HuH-7.5 (cell line): Measurements from ENCODE around the gene SEMG1.

Experiments used
- DNase-seq: peaks from one replicate; pipeline ENCODE4 v3.0.0; 2011; ENCODE audit warnings: low spot score

Gene SEMG1

GRCh38 chr20:45206725-45207124 lies at the start of gene SEMG1:
TSS of gene SEMG1 (plus strand) at chr20:45207033. CDS start at chr20:45207054, 21 bp downstream.
- DNase-seq = no peak

DNA sequence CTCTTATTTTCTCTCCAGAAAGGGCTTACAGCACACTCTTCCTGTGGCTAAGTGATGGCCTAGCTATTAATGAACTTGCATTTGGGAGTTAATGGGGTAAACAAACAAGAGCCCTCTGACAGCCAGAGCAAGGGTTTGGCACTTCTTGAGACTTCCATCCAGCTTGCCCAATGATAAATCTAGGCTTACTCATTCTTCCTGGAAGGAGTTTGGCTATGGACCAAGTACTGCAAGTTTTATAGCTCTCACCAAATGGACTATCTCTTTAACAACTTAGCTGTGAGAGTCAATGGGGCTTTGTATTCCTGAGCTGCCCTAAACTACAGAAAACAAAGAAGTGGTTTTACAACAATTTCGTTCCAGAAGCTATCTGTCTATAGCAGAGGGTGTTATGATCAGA lies 48.9 kb upstream of the SEMG1 start:
- no peak for DNase-seq

DNA sequence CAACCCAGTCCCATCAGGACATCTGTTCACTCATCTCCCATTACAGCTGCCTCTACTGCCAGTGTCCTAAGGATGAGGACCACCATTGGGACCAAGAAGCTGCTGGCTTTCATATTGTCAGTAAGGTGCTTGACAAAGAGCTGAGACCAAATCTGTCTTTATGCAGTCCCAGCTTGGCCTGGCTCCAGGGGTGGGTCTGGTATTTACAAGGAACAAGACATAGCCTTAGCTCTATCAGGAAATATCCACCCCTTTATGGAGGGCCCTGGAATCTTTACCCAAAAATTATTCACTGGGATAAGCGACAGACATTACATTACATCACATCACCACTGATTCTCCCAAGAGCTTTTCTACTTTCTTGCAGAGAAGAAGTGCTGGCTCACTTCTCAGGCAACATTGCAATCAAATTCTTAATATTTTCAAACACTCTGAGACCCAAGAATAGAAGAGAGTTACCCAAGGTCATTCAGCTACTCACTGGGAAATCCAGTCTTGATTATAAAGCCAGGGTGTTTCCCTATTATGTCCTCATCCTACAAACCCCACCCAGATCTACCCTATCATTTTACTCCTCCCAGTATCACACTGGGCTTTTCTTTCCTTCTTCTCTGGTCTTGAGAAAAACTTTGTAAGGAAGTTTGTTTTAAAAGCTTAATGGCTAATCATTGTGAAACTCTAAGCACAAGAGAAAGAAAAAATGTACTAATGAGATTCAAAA lies 43.6 kb upstream of the SEMG1 start:
- no peak for DNase-seq

DNA sequence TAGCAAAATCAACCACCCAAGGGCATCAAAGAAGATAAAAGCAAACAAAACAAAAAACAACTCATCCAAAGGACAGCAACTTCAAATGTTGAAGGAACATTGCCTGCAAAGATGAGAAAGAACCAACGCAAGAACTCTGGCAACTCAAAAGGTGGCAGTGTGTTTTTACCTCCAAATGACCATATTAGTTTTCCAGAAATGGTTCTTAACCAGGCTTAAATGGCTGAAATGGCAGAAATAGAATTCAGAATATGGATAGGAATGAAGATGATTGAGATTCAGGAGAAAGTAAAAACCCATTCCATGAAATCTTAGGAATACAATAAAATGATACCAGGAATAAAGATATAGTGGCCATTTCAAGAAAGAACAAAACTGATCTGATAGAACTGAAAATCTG lies 41.9 kb upstream of the SEMG1 start:
- no peak for DNase-seq

DNA sequence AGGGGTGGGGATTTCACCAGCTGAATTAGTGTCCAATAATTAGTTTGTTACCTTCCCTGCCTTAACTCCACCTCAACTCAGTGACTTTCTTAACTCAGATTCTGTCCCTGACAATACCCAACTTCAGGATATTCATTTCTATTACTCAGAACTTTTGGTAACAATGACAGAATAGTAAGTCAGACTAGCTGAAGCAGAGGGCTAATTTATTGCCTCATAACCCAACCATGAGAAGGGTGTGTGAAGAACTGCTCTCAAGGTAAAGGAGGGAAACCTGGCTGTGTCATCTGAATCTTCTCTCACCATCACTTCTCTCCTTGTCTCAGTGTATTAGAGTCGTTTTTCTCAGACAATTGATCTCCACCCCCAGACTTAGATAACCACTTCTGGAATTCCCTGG lies 33.3 kb upstream of the SEMG1 start:
- no peak for DNase-seq

DNA sequence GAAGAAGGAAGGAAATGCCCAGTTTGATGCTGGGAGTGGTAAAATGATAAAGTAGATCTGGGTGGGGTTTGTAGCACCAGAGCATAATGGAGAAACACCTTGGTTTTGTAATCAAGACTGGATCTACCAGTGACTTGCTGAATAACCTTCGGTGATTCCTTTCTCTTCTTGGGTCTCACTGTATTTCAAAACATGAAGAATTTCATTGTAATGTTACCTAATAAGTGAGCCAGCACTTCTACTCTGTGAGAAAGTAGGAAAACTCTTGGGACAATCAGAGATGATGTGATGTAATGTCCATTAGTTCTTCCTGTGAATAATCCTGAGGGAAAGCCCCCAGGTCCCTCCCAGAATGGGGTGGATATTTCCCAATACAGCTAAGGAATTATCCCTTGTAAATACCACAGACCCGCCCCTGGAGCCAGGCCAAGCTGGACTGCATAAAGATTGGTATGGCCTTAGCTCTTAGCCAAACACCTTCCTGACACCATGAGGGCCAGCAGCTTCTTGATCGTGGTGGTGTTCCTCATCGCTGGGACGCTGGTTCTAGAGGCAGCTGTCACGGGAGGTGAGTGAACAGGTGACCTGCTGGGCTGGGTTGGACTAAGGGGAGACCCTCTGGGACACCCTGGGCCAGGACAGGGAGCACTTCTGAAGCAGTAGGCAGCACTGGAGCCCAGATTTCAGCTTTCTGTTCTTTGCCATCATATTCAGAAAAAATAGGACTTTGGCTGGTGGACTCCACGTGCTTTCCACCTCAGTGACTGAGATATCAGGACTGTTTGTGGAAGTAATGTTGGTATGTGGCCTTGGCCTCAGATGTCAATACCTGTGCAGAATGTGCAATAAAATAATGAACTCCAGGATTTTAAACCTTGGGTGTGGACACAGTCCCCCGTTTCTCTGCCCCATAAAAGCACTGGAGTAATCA lies 32.1 kb upstream of the SEMG1 start, which contains the start of gene PI3:
Gene PI3, plus strand, starts transcription at position 469 of the 931 bp plus-strand sequence. Its CDS starts 21 bp downstream, at position 490.
- DNase-seq = no peak

GRCh38 chr20:45176526-45177267 lies 30.1 kb upstream of the SEMG1 start:
- DNase-seq = no peak

GRCh38 chr20:45179166-45179565 lies 27.7 kb upstream of the SEMG1 start:
- DNase-seq = no peak

- DNase-seq = no peak
These were observed 25.2 kb upstream of the SEMG1 start for GRCh38 chr20:45181639-45182038.

GRCh38 chr20:45183084-45183483 lies 23.7 kb upstream of the SEMG1 start:
- no peak for DNase-seq

DNA sequence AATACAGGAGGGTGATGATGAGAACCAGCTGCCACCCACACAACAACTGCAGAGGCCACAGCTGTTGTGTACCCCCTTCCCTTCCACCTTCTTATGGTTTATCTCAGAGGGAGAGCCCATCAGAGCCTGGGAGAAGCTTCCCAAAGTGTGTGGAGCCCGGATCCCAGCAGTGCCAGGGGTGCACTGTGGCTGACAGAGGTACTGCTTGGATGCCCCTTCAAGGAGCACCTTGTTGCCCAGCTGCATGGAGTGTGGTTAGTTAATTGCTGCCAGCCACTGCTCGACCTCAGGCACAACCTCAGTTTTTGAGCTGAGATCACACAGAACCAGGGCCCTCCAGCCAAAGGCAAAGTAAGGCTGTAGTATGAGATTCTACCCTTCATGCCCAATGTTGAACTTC lies 19.1 kb upstream of the SEMG1 start:
- no peak for DNase-seq

- no peak for DNase-seq
These were observed 17.7 kb upstream of the SEMG1 start for GRCh38 chr20:45189067-45189609.

- DNase-seq = no peak
These were observed 17.0 kb upstream of the SEMG1 start for GRCh38 chr20:45189861-45190260.

DNA sequence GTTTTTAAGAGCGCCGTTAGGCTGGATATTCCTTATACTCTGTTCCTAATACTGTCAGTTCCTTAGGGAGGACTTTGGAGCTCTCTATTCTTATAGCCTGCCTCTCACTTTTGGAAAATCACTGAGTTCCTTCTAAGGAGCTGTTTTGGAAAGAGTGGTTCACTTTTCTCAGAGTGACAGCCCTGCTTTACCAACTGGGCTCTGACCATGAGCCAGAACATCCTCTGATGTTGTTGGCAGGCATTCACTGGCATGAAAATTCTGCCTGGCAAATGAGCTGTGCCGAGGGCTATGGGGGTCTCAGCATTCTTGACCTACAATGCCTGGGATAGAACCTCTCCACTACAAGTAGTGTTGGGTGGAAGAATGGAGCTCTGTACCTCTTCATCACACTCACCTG lies 14.9 kb upstream of the SEMG1 start:
- DNase-seq = no peak

DNA sequence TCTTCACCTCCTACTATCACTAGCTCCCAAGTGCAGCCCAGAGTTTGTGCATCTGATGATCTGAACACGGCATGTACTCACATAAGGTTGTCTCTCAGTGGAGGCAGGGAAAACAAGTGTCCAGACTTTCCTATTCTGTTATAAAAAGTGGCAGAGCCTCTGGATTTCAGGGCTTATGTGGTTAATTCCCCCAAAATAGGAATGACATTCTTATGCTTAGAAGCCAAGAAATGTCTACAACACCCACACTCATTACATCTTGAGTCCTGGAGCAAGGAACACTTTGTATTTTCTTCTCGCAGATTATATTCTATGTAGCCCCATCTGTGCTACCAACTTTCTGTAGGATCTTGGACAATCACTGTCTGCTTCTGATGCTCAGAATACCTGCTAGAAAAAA lies 13.5 kb upstream of the SEMG1 start:
- DNase-seq = no peak

- no peak for DNase-seq
These were observed 3.1 kb downstream of the SEMG1 start for GRCh38 chr20:45209924-45210323.

DNA sequence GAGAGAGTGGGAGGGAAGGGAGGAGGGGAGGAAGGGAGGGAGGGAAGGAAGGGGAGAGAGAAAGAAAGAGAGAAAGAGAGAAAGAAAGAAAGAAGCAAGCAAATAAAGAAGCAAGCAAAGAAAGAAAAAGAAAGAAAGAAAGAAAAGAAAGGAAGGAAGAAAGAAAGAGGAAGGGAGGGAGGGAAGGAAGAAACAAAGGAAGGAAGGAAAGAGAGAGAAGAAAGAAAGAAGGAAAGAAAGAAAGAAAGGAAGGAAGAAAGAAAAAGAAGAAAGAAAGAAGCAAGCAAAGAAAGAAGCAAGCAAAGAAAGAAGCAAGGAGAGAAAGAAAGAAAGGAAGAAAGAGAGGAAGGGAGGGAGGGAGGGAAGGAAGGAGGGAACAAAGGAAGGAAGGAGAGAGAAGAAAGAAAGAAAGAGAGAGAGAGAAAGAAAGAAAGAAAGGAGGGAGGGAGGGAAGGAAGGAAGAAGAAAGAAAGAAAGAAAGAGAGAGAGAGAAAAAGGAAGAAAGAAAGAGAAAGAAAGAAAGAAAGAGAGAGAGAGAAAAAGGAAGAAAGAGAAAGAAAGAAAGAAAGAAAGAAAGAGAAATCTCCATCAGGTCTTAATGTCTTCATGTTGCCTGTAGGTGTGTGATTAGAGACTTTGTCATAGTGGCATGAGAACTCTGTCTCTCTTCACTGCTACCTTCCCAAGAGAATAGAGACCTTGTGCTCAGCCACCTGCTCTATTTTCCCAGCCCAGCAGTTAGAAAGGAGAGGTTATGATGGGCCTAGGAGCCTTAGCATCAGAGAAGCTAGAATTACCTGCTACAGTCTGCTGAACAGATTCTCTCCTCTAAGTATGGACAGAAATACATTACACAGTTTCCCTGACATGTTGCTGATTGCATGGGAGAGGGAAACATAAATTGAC lies 5.0 kb downstream of the SEMG1 start:
- DNase-seq = no peak

DNA sequence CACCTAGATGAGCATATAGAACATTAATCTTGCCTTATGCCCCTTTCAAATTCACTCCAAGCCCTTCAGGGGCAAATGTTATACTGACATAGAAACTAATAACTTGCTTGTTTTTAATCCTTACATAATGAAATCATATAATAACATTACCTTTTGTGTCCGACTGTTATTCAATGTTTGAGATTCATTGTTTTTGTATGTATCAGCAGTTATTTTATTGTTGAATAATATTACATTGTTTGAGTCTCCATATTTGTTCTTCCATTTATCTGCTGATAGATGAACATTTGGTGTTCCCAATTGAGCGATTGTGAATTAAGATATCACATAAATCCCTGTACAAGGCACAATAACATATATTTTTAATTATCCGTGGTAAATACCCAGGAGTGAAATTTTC lies 6.0 kb downstream of the SEMG1 start:
- no peak for DNase-seq

DNA sequence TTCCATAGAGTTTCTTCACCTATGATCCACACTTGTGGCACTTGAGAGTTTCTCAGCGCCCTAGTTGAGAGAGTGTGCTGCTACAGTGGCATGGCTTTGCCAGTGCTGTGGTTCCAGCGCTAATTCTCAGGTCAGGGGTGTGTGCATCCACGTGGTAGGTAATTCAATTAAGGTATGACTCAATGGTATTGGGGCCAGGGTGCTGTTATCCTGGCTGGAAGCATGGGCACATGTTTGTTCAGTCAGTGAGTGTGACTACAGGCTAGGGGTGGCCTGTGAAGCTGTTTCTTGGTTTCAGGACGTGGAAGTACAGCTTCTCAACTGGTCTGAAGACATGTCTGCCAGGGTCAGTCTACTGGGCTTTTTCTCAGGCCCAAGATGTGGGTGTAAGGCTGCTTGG lies 11.3 kb downstream of the SEMG1 start:
- no peak for DNase-seq

DNA sequence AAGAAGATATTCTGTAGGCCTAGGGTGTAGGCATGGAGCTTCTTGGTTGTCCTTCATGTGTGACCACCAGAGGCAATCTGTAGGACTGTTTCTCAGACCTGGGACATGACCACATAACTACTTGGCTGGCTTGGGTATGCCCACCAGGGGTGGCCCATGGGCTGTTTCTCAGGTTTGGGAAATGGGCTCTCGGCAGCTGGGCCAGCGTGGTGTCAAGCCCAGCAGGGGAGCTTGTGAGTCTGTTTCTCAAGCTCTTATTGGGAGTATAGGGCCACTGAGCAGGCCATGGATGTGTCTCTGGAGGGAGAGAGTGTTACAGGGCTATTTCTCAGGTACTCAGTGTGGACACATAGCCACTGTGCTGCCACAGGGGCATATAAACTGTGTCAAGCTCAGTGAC lies 11.8 kb downstream of the SEMG1 start:
- no peak for DNase-seq

- DNase-seq = no peak
These were observed 14.2 kb downstream of the SEMG1 start, which contains the start of gene SEMG2 for GRCh38 chr20:45221076-45221475. TSS of gene SEMG2 (plus strand) at chr20:45221373. CDS start at chr20:45221390, 17 bp downstream.
